Stimulated activated CD8-positive, alpha-beta memory T cell treated with anti-CD3 and anti-CD28 coated beads, Interleukin-15, amount 100 ng/mL, for 24 hours (primary cell): ENCODE measurements around the gene HAUS2.
"Not testable (repeated sequence)": the region's sequence is repeated elsewhere in the genome, so short reads cannot be mapped to it uniquely, and the experiment has no call there.

Experiments used
- DNase-seq: peaks from one replicate; pipeline ENCODE4 v3.0.0-alpha.2; 2020; ENCODE audit warnings: low read depth

The HAUS2 gene

GRCh38 chr15:42576040-42576594 lies 27.5 kb downstream of the HAUS2 start:
- DNase-seq = no peak

GRCh38 chr15:42576776-42577175 lies 28.1 kb downstream of the HAUS2 start:
- no peak for DNase-seq

- no peak for DNase-seq
Measured at GRCh38 chr15:42577514-42578031, 28.9 kb downstream of the HAUS2 start.

- DNase-seq = no peak
Measured at GRCh38 chr15:42578984-42579537, 30.4 kb downstream of the HAUS2 start.

GRCh38 chr15:42581272-42581730 lies 32.7 kb downstream of the HAUS2 start:
- DNase-seq = peak; percentile 51

- no peak for DNase-seq
Measured at GRCh38 chr15:42582569-42583375, 34.1 kb downstream of the HAUS2 start.

- DNase-seq = no peak
Measured at GRCh38 chr15:42584031-42584765, 35.6 kb downstream of the HAUS2 start.

- DNase-seq = no peak
Measured at GRCh38 chr15:42590619-42591237, 42.1 kb downstream of the HAUS2 start.

GRCh38 chr15:42591238-42591934 lies 42.7 kb downstream of the HAUS2 start:
- no peak for DNase-seq

- DNase-seq = no peak
Measured at GRCh38 chr15:42592716-42593115, 44.1 kb downstream of the HAUS2 start.

- no peak for DNase-seq
Measured at GRCh38 chr15:42593143-42593542, 44.5 kb downstream of the HAUS2 start.

- DNase-seq = no peak
Measured at GRCh38 chr15:42594095-42594494, 45.5 kb downstream of the HAUS2 start.

GRCh38 chr15:42595626-42596240 lies 47.1 kb downstream of the HAUS2 start:
- no peak for DNase-seq

- DNase-seq = not testable (repeated sequence)
Measured at GRCh38 chr15:42601316-42601715, 52.7 kb downstream of the HAUS2 start.

- no peak for DNase-seq
Measured at GRCh38 chr15:42602501-42602900, 53.9 kb downstream of the HAUS2 start.

GRCh38 chr15:42603978-42604377 lies 55.3 kb downstream of the HAUS2 start:
- no peak for DNase-seq

GRCh38 chr15:42604894-42605744 lies 56.5 kb downstream of the HAUS2 start:
- no peak for DNase-seq

GRCh38 chr15:42605796-42606195 lies 57.2 kb downstream of the HAUS2 start:
- DNase-seq = no peak

GRCh38 chr15:42608110-42608531 lies 59.5 kb downstream of the HAUS2 start:
- no peak for DNase-seq
